Embryonic facial prominence (tissue), 1 donor: Measurements from ENCODE around the gene MYPN.
"Not testable (repeated sequence)": the region's sequence is repeated elsewhere in the genome, so short reads cannot be mapped to it uniquely, and the experiment has no call there.

Source experiments
- DNase-seq: peaks from one replicate; pipeline ENCODE4 v3.0.0-alpha.2; 2016; ENCODE audit errors: extremely low spot score

The MYPN gene

DNA sequence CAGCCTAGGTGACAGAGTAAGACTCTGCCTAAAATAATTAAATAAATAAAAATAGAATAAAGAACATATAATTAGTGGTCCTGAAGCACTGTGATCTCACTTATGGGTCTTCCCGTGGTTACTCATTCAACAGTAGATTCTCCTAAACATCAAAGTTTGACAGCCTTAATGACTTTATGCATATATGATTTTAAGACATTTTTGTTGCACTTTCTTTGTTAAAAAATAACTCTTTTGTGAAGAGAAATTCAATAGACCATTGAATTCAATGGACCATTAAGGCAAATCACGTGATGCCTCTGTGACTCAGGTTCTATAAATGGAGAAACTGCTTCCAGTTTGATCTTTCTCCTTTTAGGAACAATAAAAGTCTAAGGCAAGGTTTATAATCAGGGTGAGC lies 63.0 kb downstream of the MYPN start:
- DNase-seq, result no peak

- no peak for DNase-seq
Measured at GRCh38 chr10:68175949-68176348, 66.7 kb downstream of the MYPN start.

DNA sequence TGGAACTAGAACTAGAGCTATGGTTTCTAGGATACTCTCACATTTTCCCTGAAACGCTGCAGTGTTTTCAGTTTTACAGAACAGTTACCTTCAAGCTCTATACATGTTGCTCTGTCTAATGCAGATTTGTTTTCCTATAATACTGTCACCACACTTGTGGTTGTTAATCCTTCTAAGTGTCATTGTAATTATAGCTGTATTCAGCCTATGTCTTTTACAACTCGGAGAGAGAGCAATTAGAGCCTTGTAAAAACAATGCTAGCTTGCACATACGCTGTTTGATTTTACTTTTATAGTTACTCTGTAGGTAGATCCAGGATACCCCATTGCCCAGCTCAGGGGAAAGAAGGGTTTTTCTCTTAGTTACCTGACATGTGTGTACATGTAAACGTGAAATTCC lies 67.5 kb downstream of the MYPN start:
- no peak for DNase-seq

GRCh38 chr10:68178592-68178991 lies 69.3 kb downstream of the MYPN start:
- DNase-seq, result no peak

GRCh38 chr10:68179016-68179415 lies 69.7 kb downstream of the MYPN start:
- no peak for DNase-seq

GRCh38 chr10:68180490-68180889 lies 71.2 kb downstream of the MYPN start:
- DNase-seq, result no peak

DNA sequence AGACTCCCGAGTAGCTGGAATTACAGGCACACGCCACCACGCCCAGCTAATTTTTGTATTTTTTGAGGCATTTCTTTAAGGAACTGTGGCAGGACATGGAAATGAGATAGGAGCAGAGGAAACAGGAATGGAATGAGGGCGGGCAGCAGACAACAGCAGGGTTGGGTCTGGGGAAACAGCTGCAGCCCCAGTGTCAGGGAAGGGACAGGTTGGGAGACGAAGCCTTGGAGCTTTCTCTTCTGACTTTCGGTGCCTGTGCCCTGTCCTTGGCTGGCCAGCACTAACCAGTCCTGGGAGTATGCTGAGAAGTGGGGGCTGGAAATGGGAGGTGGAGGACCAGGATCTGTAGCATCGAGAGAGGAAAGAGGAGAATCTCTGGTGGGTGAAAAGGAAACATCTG lies 75.3 kb downstream of the MYPN start:
- no peak for DNase-seq

- DNase-seq, result no peak
Measured at GRCh38 chr10:68185085-68185484, 75.8 kb downstream of the MYPN start.

DNA sequence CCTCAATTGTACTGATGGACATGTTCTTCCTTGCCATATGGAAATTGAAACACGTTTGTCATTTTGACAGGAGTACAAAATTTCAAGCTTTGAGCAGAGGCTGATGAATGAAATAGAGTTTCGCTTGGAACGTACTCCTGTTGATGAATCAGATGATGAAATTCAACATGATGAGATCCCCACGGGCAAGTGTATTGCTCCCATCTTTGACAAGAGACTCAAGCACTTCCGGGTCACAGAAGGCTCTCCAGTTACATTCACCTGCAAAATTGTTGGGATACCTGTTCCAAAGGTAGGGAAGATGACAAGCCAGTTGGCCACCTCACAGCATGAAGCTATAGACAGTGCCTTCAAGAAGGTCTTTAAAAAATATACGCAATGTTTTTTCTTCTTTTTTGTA lies 79.5 kb downstream of the MYPN start:
- no peak for DNase-seq

- no peak for DNase-seq
Measured at GRCh38 chr10:68192113-68192512, 82.8 kb downstream of the MYPN start.

DNA sequence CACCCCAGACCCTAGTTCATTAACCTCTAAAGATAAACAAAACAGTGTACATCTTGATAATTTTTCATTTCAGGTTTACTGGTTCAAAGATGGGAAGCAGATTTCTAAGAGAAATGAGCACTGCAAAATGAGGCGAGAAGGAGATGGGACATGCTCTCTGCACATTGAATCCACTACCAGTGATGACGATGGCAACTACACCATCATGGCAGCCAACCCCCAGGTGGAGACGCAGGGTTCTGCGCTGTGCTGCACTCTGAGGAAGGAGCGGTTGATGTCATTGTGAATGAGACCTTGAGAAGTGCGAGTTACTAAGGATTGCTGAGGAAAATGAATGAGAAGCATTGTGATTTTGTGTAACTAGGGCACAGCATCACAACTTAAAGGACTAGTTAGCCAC lies 85.0 kb downstream of the MYPN start:
- no peak for DNase-seq

DNA sequence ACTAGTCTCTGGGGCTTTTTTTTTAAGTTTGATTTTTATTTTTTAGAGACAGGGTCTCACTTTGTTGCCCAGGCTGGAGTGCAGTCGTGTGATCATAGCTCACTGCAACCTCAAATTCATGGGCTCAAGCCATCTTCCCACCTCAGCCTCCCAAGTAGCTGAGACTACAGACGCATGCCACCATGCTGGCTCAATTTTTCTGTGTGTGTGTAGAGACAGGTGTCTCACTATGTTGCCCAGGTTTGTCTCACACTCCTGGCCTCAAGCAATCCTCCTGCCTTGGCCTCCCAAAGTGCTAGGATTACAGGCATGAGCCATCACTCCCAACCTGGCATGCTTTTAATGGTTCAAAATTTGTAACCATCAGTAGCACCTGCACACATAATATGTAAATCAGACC lies 86.5 kb downstream of the MYPN start:
- DNase-seq, result not testable (repeated sequence)

GRCh38 chr10:68196701-68197100 lies 87.4 kb downstream of the MYPN start:
- no peak for DNase-seq

- DNase-seq, result no peak
Measured at GRCh38 chr10:68202960-68203353, 93.7 kb downstream of the MYPN start.

- DNase-seq, result no peak
Measured at GRCh38 chr10:68208424-68209042, 99.2 kb downstream of the MYPN start.

- no peak for DNase-seq
Measured at GRCh38 chr10:68211669-68212068, 102.4 kb downstream of the MYPN start.

- no peak for DNase-seq
Measured at GRCh38 chr10:68212721-68213352, 103.5 kb downstream of the MYPN start.

GRCh38 chr10:68218786-68219185 lies 109.5 kb downstream of the MYPN start:
- no peak for DNase-seq

DNA sequence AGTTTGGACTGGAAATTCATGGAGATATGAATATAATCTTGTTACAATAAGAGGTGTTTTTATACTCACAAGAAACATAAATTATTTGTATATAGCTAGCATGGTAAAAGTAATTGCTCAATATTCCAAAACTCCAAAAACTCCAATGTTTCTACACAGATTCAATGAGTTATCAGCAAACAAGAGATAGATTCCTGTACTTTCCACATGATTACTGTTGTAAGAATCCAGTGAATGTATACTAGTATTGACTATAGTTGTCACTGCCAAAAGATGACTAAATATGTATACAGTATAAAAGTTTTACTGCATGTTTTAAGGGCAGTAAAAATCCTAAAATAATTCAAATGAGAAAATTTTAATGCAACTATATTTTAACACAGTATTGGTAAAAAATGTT lies 111.9 kb downstream of the MYPN start:
- no peak for DNase-seq

DNA sequence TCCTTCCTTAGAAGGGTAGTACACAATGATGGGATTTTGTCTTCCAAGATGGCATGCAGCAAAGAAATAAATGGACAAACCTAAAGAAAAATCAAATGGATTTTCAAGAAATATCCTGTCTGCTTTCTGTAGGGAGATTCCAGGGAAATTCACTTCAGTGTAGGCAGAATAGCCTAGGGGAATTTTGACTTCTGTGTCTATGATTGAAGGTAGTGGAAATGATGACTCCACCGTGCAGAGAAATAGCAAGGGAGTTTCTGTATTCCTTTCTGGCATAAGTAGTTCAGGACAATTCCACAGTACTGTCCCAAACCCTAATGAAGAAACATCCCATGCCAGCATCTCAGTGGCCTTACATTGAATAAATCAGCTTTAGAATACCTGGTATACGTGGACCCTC lies 113.1 kb downstream of the MYPN start:
- no peak for DNase-seq

GRCh38 chr10:68223535-68224165 lies 114.4 kb downstream of the MYPN start:
- DNase-seq, result no peak

DNA sequence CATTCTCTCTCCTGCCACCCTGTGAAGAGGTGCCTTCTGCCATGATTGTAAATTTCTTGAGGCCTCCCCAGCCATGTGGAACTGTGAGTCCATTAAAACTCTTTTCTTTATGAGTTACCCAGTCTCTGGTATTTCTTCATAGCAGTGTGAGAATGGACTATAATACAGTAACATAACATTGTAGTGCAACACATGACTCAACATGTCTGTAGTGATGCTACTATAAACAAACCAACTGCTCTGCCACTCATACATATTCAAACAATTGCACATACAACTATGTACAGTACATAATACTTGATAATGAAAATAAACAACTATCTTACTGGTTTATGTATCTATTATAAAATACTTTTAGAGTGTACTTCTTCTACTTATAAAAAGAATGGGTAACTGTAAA lies 115.5 kb downstream of the MYPN start:
- no peak for DNase-seq

DNA sequence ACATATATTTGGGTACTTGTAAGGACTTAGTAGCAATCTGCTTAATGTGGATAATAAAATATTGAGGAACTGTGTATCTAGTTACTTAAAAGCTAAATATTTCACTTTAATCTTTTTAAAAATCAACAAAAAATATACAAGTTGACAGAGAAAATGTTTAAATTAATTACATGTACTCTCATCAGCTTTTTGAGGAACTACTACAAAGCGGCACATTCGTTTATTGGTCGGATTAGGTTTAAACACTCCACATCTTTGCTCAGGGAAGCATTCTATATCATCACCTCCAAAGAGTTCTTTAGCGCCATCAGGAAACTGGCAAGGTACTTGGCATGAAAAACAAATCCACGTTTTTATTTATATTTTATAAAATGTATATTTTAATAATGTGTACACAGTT lies 121.0 kb downstream of the MYPN start:
- no peak for DNase-seq
